ENCODE data around the gene ZNF366.

DNA sequence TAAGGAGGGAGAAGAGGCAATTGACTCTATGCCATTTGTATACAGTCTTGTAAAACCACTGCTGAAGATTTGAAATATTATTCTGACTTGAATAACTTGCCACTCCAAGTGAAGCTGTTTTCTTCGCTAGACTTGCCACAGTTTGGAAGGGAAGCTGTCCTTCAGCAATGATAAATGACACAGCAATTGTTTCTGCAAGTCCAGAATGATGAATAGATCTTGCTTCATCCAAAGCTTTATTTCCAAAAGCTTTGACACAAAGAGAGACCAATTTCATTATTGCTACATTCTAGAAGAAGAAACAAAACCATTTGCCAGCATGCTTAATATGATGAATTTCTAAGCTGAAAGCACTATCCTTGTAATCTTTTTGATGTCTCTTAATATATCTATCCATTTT, 73.7 kb downstream of the ZNF366 start:
- TF ChIP-seq SPI1 (IDR thresholded peaks at IDR 0.05; ENCODE audit: low read depth, low read length) (no peak), POLR2A (IDR thresholded peaks at IDR 0.05; ENCODE audit: low read depth, low read length) (no peak), POLR2AphosphoS5 (IDR thresholded peaks at IDR 0.05; ENCODE audit: low read depth, low read length) (no peak), TAF1 (IDR thresholded peaks at IDR 0.05; ENCODE audit: low read depth, low read length) (no peak), PAX5 (IDR thresholded peaks at IDR 0.05; ENCODE audit: insufficient read depth, low read length, severe bottlenecking) (no peak)
